Spleen (tissue), 11 donors: ENCODE data around the gene SMARCA4. TPM values are rescaled to one million over a fixed set of nuclear protein-coding genes. Genes with fewer than 3 reads are reported as not detected.

ENCODE experiments used
- DNase-seq: peaks from one replicate; pipeline ENCODE4 v3.0.0-alpha.2; 2020
- H3K27ac ChIP-seq, 8 donors: fragments of 200-600 bp; sonication (generic) in 7 of 8; 1 replicate in 4 of 8; 2 replicates in 4 of 8; pipeline versions ENCODE4 v1.5.0 to v1.8.0; 2016 to 2021; ENCODE audit warnings: inconsistent platforms in 4 of 8, mild to moderate bottlenecking in 4 of 8, moderate library complexity in 1 of 8
- H3K27me3 ChIP-seq, 7 donors: fragments of 200-600 bp; sonication (generic) in 6 of 7; replicated peaks in 1 of 7; 1 replicate in 4 of 7; 2 replicates in 3 of 7; pipeline versions ENCODE4 v1.5.0 to v1.8.0; 2016 to 2021; ENCODE audit warnings: inconsistent platforms in 3 of 7, mild to moderate bottlenecking in 1 of 7
- H3K36me3 ChIP-seq, 6 donors: fragments of 200-600 bp; sonication (generic) in 5 of 6; 1 replicate in 4 of 6; 2 replicates in 2 of 6; pipeline versions ENCODE4 v1.5.0 to v1.8.0; 2016 to 2021; ENCODE audit warnings: inconsistent platforms in 2 of 6
- H3K4me1 ChIP-seq, 6 donors: fragments of 200-600 bp; sonication (generic) in 5 of 6; 1 replicate in 3 of 6; 2 replicates in 3 of 6; pipeline versions ENCODE4 v1.5.0 to v1.8.0; 2016 to 2021; ENCODE audit warnings: inconsistent platforms in 3 of 6
- H3K4me3 ChIP-seq, 8 donors: fragments of 200-600 bp; sonication (generic) in 7 of 8; 1 replicate in 4 of 8; 2 replicates in 4 of 8; pipeline versions ENCODE4 v1.5.0 to v1.8.0; 2016 to 2021; ENCODE audit warnings: inconsistent platforms in 4 of 8, mild to moderate bottlenecking in 4 of 8, moderate library complexity in 2 of 8
- H3K9me3 ChIP-seq, 8 donors: fragments of 200-600 bp; sonication (generic) in 7 of 8; 1 replicate in 4 of 8; 2 replicates in 4 of 8; pipeline versions ENCODE4 v1.5.0 to v1.8.0; 2016 to 2021; ENCODE audit warnings: inconsistent platforms in 4 of 8
- CTCF ChIP-seq, 11 experiments: fragments of 200-600 bp in 7 of 11; fragments of 450-650 bp in 4 of 11; sonication (generic) in 4 of 11; IDR thresholded peaks in 8 of 11; conservative IDR thresholded peaks in 3 of 11; 1 replicate in 7 of 11; 2 replicates in 4 of 11; pipeline versions ENCODE4 v1.4.0 to v1.8.0; 2016 to 2021; ENCODE audit warnings: antibody characterized with exemption in 11 of 11, inconsistent platforms in 4 of 11, mild to moderate bottlenecking in 1 of 11
- POLR2A ChIP-seq, 3 donors: fragments of 450-650 bp; IDR thresholded peaks; one replicate each; pipeline ENCODE4 v1.5.1; 2017; ENCODE audit warnings: antibody characterized with exemption in 3 of 3, mild to moderate bottlenecking in 1 of 3
- POLR2AphosphoS5 ChIP-seq, 3 donors: sonication (generic); formaldehyde crosslinking; IDR thresholded peaks; one replicate each; pipeline ENCODE4 v1.5.1; 2017; ENCODE audit warnings: antibody characterized with exemption in 3 of 3
- WGBS, 5 donors: extraction: QIAGEN DNeasy Blood & Tissue Kit in 3 of 5; methylation state at CpG; one replicate each; pipeline versions ENCODE4 v1.1.5 to v1.1.7; 2013 to 2018; 5-methylcytosine and 5-hydroxymethylcytosine counted together
- intact Hi-C: fragments of 100-400 bp; cut with DNase I; formaldehyde crosslinking; loops from one replicate; pipeline ENCODE4 v1.15.0; 2023; ENCODE audit warnings: low total_unique reads
- polyA plus RNA-seq, 3 donors: library from polyadenylated mRNA; stranded (reverse); fragments of 200-250 nt; gene quantifications; one replicate each; pipeline ENCODE4 v1.2.1, GENCODE V29; 2013
- total RNA-seq, 7 donors: library from RNA; depleted of rRNA in 3 of 7; stranded (reverse); fragments of >200 nt in 3 of 7; fragmentation: NEBNext Ultra II Directional in 4 of 7; extraction: Animal tissue kit (Norgen Biotek cat#: 25700) in 4 of 7; gene quantifications; one replicate each; pipeline versions ENCODE4 v1.1.0 to v1.2.1, GENCODE V29; 2016 to 2021
- donor health status: healthy with polysubstance abuse.
- donor health status: DM: no; HTN: no; CAD: no; lungs with moderate emphysema.
- donor health status: DM: no; HTN: no; CAD: no.
- donor health status: Bipolar disorder and iron deficiency.
- donor health status: healthy.
- donor health status: DM: no; HTN: no; CAD: no.
- donor health status: DM: yes; HTN: yes; CAD: no.

Gene SMARCA4
- total and polyA plus RNA-seq, 10 donors: 41.6 to 95.6 (median 65.8) TPM

GRCh38 chr19:11010041-11010440 is 49.2 kb downstream of the SMARCA4 start:
- DNase-seq: no peak
- no peak for TF ChIP-seq POLR2AphosphoS5 (IDR thresholded peaks at IDR 0.05)
- no peak for TF ChIP-seq CTCF (IDR thresholded peaks at IDR 0.05 in 8 of 11, conservative IDR thresholded peaks at IDR 0.05 in 3 of 11)
- TF ChIP-seq POLR2A (IDR thresholded peaks at IDR 0.05): no peak
- WGBS, 5 donors: 96 to 100% (median 98%) methylated on average over 6 to 9 of the region's 9 CpGs
- peaks cover 0 to 9% (median 0%) of the 10 kb centered on the region in 6 donors for H3K4me1 ChIP-seq
- H3K27me3 ChIP-seq: no peaks in the 10 kb centered on the region
- no peaks in the 10 kb centered on the region for H3K9me3 ChIP-seq
- intact Hi-C loops: no loop called here
- H3K27ac ChIP-seq: no peak overlapping the region
- H3K4me3 ChIP-seq: no peak overlapping the region
- H3K36me3 ChIP-seq: peaks cover 2 to 100% (median 80%) of the 10 kb centered on the region in 6 donors

GRCh38 chr19:11012507-11012906 is 51.7 kb downstream of the SMARCA4 start:
- WGBS, 5 donors: 87 to 92% (median 88%) methylated on average over 12 of the region's 12 CpGs
- H3K4me3 ChIP-seq: no peak overlapping the region

GRCh38 chr19:11013771-11014170 is 52.9 kb downstream of the SMARCA4 start:
- Histone ChIP-seq H3K36me3 (peaks cover 2 to 100% (median 94%) of the 10 kb centered on the region in 6 donors), H3K27ac (no peak overlapping the region), H3K27me3 (no peaks in the 10 kb centered on the region), H3K4me3 (no peak overlapping the region), H3K4me1 (no peaks in the 10 kb centered on the region), H3K9me3 (no peaks in the 10 kb centered on the region)
- 90 to 96% (median 94%) methylated on average over 7 of the region's 7 CpGs for WGBS, 5 donors
- DNase-seq: no peak
- TF ChIP-seq POLR2AphosphoS5 (IDR thresholded peaks at IDR 0.05): no peak
- no peak for TF ChIP-seq CTCF (IDR thresholded peaks at IDR 0.05 in 8 of 11, conservative IDR thresholded peaks at IDR 0.05 in 3 of 11)
- no peak for TF ChIP-seq POLR2A (IDR thresholded peaks at IDR 0.05)
- intact Hi-C loops: no loop called here

More at GRCh38 chr19:11012507-11012906, 51.7 kb downstream of the SMARCA4 start:
- H3K27me3 ChIP-seq: no peaks in the 10 kb centered on the region
- DNase-seq: no peak
- no peak overlapping the region for H3K27ac ChIP-seq
- intact Hi-C loops: no loop called here
- H3K9me3 ChIP-seq: no peaks in the 10 kb centered on the region
- TF ChIP-seq POLR2A (IDR thresholded peaks at IDR 0.05) (no peak), POLR2AphosphoS5 (IDR thresholded peaks at IDR 0.05) (no peak), CTCF (IDR thresholded peaks at IDR 0.05 in 8 of 11, conservative IDR thresholded peaks at IDR 0.05 in 3 of 11) (no peak)
- peaks cover 2 to 100% (median 94%) of the 10 kb centered on the region in 6 donors for H3K36me3 ChIP-seq
- no peaks in the 10 kb centered on the region for H3K4me1 ChIP-seq

GRCh38 chr19:11014403-11014911 is 53.6 kb downstream of the SMARCA4 start:
- DNase-seq: no peak
- H3K36me3 ChIP-seq: peaks cover 2 to 100% (median 96%) of the 10 kb centered on the region in 6 donors
- no peaks in the 10 kb centered on the region for H3K4me1 ChIP-seq
- no peaks in the 10 kb centered on the region for H3K27me3 ChIP-seq
- intact Hi-C loops: no loop called here
- 91 to 95% (median 94%) methylated on average over 12 of the region's 12 CpGs for WGBS, 5 donors
- no peaks in the 10 kb centered on the region for H3K9me3 ChIP-seq
- H3K27ac ChIP-seq: no peak overlapping the region
- H3K4me3 ChIP-seq: no peak overlapping the region
- TF ChIP-seq CTCF (IDR thresholded peaks at IDR 0.05 in 8 of 11, conservative IDR thresholded peaks at IDR 0.05 in 3 of 11): no peak
- no peak for TF ChIP-seq POLR2A (IDR thresholded peaks at IDR 0.05)
- no peak for TF ChIP-seq POLR2AphosphoS5 (IDR thresholded peaks at IDR 0.05)
